DND-41 (cell line): ENCODE measurements around the gene LILRB5.

ENCODE experiments used
- CTCF ChIP-seq: IDR thresholded peaks from 2 replicates; pipeline ENCODE4 v1.5.1; 2012; ENCODE audit warnings: borderline replicate concordance, low read length, moderate library complexity, mild to moderate bottlenecking; ENCODE audit not compliant: poor library complexity, severe bottlenecking; ENCODE audit errors: extremely low read depth
- EZH2 ChIP-seq: IDR thresholded peaks from 3 replicates; pipeline ENCODE4 v1.6.1; 2012; ENCODE audit warnings: borderline replicate concordance, low read depth, mild to moderate bottlenecking, moderate library complexity, low read length, inconsistent platforms; ENCODE audit not compliant: severe bottlenecking

DNA sequence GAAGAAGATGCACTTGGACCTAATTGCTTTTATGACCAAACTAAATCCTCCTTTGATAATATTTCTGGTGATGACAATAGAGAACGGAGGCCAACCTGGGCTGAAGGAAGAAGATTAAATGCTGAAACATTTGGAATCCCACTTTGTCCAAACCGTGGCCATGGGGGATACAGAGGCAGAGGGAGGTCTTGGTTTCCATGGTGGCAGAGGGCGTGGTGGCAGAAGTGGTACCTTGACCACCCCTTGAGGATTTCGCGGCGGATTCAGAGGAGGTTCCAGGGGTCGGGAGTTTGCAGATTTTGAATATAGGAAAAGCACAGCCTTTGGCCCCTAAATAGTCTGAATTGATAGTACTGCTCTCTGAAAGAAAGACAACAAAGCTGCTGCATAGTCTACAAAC lies 27.0 kb downstream of the LILRB5 start:
- no peak for TF ChIP-seq CTCF
- TF ChIP-seq EZH2, result no peak
